HG02840 (cell line): ENCODE measurements around the gene ABHD12B.
A peak's percentile ranks its signal among the peaks of the same experiment; 100 is the strongest.

Experiments used
- ATAC-seq: cut with Tn5 transposase; IDR thresholded peaks from one replicate; pipeline ENCODE4 v1.9.1; 2021; ENCODE audit warnings: mild to moderate bottlenecking, moderate library complexity, moderate number of reproducible peaks; ENCODE audit not compliant: unreplicated experiment, low FRiP score

ABHD12B gene

GRCh38 chr14:50871914-50872732, at the start of gene ABHD12B:
TSS of gene ABHD12B (plus strand) at chr14:50872053. CDS start at chr14:50872175, 122 bp downstream.
- ATAC-seq: no peak

- ATAC-seq: no peak
These were observed 49.3 kb upstream of the ABHD12B start for GRCh38 chr14:50822501-50823042.

GRCh38 chr14:50823051-50823761, 48.6 kb upstream of the ABHD12B start:
- peak; percentile 6 for ATAC-seq

- peak; percentile 70 for ATAC-seq
These were observed 47.9 kb upstream of the ABHD12B start for GRCh38 chr14:50823762-50824636.

- ATAC-seq: no peak
These were observed 46.5 kb upstream of the ABHD12B start for GRCh38 chr14:50825307-50825706.

GRCh38 chr14:50826681-50827080, 45.2 kb upstream of the ABHD12B start:
- no peak for ATAC-seq

GRCh38 chr14:50828721-50829488, 42.9 kb upstream of the ABHD12B start:
- no peak for ATAC-seq

- ATAC-seq: no peak
These were observed 42.3 kb upstream of the ABHD12B start for GRCh38 chr14:50829489-50830043.

- peak; percentile 52 for ATAC-seq
These were observed 41.6 kb upstream of the ABHD12B start for GRCh38 chr14:50830044-50830931.

- peak; percentile 79 for ATAC-seq
These were observed 40.7 kb upstream of the ABHD12B start, which contains the start of gene NIN for GRCh38 chr14:50830932-50831725. TSS of gene NIN (minus strand) at chr14:50831162. CDS start at chr14:50822056, 9,106 bp downstream.

GRCh38 chr14:50831726-50832168, 40.1 kb upstream of the ABHD12B start:
- no peak for ATAC-seq

GRCh38 chr14:50832935-50833630, 38.8 kb upstream of the ABHD12B start:
- no peak for ATAC-seq

GRCh38 chr14:50834802-50835276, 37.0 kb upstream of the ABHD12B start:
- no peak for ATAC-seq

GRCh38 chr14:50835280-50835679, 36.6 kb upstream of the ABHD12B start:
- ATAC-seq: no peak

GRCh38 chr14:50836515-50836914, 35.3 kb upstream of the ABHD12B start:
- no peak for ATAC-seq

- ATAC-seq: no peak
These were observed 34.6 kb upstream of the ABHD12B start for GRCh38 chr14:50837271-50837670.
